DND-41 (cell line): ENCODE data around the gene HSFX1.

Experiments used
- EZH2 ChIP-seq: IDR thresholded peaks from 3 replicates; pipeline ENCODE4 v1.6.1; 2012; ENCODE audit warnings: borderline replicate concordance, low read depth, mild to moderate bottlenecking, moderate library complexity, low read length, inconsistent platforms; ENCODE audit not compliant: severe bottlenecking
- TF ChIP-seq, protein P1 (sequence below): IDR thresholded peaks from 2 replicates; pipeline ENCODE4 v1.5.1; 2012; ENCODE audit warnings: borderline replicate concordance, low read length, moderate library complexity, mild to moderate bottlenecking; ENCODE audit not compliant: poor library complexity, severe bottlenecking; ENCODE audit errors: extremely low read depth

DNA sequence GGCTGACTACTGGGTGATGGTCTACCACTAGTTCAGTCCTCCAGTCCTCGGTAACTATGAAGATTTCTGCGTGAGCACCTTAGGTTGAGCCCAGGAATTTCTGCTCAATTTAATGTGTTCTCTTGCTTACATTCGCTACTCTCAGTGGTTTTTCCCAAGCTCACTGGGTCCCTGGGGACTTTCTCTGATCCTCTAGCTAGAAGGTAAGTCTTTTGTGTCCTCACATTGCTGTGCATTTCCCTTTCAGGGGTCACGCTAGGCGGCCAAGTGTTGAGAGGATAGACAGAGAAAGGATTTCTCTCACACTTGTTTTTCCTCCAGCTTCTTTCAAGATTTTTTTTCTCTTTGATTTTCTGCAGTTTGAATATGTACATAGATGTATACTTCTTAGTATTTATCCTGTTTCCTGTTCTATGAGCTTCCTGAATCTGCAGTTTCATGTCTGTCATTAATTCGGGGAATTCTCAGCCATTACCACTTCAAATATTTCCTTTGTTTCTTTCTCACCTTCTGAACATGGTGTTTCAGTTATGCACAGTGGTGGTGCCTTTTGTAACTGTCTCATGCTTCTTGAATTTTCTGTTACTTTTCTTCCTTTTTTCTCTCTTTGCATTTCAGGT is 25.3 kb downstream of the HSFX1 start:
- TF ChIP-seq, protein P1, sequence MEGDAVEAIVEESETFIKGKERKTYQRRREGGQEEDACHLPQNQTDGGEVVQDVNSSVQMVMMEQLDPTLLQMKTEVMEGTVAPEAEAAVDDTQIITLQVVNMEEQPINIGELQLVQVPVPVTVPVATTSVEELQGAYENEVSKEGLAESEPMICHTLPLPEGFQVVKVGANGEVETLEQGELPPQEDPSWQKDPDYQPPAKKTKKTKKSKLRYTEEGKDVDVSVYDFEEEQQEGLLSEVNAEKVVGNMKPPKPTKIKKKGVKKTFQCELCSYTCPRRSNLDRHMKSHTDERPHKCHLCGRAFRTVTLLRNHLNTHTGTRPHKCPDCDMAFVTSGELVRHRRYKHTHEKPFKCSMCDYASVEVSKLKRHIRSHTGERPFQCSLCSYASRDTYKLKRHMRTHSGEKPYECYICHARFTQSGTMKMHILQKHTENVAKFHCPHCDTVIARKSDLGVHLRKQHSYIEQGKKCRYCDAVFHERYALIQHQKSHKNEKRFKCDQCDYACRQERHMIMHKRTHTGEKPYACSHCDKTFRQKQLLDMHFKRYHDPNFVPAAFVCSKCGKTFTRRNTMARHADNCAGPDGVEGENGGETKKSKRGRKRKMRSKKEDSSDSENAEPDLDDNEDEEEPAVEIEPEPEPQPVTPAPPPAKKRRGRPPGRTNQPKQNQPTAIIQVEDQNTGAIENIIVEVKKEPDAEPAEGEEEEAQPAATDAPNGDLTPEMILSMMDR: no peak
- no peak for TF ChIP-seq EZH2
